Gastrocnemius medialis (tissue), 4 donors: ENCODE results near the gene CDNF.

Experiments
- POLR2A ChIP-seq, 2 donors: fragments of 450-650 bp; IDR thresholded peaks; one replicate each; pipeline ENCODE4 v1.6.1; 2017; ENCODE audit warnings: antibody characterized with exemption in 2 of 2, mild to moderate bottlenecking in 2 of 2, moderate library complexity in 2 of 2
- TF ChIP-seq, protein P1 (sequence below), 5 experiments: fragments of 450-650 bp in 3 of 5; fragments of 200-600 bp in 2 of 5; sonication (generic) in 2 of 5; IDR thresholded peaks in 4 of 5; conservative IDR thresholded peaks in 1 of 5; 1 replicate in 4 of 5; 2 replicates in 1 of 5; pipeline ENCODE4 v1.5.1; 2016 to 2019; ENCODE audit warnings: antibody characterized with exemption in 5 of 5, mild to moderate bottlenecking in 3 of 5, moderate library complexity in 3 of 5

DNA sequence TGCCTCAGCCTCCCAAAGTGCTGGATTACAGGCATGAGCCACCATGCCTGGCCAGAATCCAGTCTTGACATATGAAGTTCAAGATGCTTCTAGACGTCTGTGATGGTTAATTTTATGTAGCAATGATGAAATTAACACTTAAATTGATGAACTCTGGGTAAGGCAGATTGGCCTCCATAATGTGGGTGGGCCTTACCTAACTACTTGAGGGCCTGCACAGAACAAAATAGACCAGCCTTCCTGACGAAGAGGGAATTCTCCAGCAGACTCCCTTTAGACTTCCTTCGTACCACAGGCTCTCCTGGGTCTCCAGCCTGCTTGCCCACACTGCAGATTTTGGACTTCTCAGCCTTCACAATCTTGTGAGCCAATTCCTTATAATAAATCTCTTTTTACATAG, 4.7 kb downstream of the CDNF start:
- TF ChIP-seq, protein P1, sequence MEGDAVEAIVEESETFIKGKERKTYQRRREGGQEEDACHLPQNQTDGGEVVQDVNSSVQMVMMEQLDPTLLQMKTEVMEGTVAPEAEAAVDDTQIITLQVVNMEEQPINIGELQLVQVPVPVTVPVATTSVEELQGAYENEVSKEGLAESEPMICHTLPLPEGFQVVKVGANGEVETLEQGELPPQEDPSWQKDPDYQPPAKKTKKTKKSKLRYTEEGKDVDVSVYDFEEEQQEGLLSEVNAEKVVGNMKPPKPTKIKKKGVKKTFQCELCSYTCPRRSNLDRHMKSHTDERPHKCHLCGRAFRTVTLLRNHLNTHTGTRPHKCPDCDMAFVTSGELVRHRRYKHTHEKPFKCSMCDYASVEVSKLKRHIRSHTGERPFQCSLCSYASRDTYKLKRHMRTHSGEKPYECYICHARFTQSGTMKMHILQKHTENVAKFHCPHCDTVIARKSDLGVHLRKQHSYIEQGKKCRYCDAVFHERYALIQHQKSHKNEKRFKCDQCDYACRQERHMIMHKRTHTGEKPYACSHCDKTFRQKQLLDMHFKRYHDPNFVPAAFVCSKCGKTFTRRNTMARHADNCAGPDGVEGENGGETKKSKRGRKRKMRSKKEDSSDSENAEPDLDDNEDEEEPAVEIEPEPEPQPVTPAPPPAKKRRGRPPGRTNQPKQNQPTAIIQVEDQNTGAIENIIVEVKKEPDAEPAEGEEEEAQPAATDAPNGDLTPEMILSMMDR (IDR thresholded peaks at IDR 0.05 in 4 of 5, conservative IDR thresholded peaks at IDR 0.05 in 1 of 5): no peak
- TF ChIP-seq POLR2A (IDR thresholded peaks at IDR 0.05): no peak
